Mesendoderm (in vitro differentiated cells): Measurements from ENCODE around the gene FAM111B. TPM values are rescaled to one million over a fixed set of nuclear protein-coding genes. Genes with fewer than 3 reads are reported as not detected.
"Not testable (repeated sequence)": the region's sequence is repeated elsewhere in the genome, so short reads cannot be mapped to it uniquely, and the experiment has no call there.

Experiments
- DNase-seq: peaks from one replicate; pipeline ENCODE4 v3.0.0; 2013
- H2AK5ac ChIP-seq: 2 replicates; pipeline ENCODE4 v1.6.1; 2013; ENCODE audit warnings: low read length, inconsistent platforms
- H2BK120ac ChIP-seq: 2 replicates; pipeline ENCODE4 v1.6.1; 2013; ENCODE audit warnings: low read depth, mild to moderate bottlenecking, low read length, moderate library complexity, mixed read lengths
- H2BK15ac ChIP-seq: replicated peaks from 2 replicates; pipeline ENCODE4 v1.6.1; 2013; ENCODE audit warnings: low read depth, mild to moderate bottlenecking, moderate library complexity
- H2BK5ac ChIP-seq: 2 replicates; pipeline ENCODE4 v1.6.1; 2013; ENCODE audit warnings: low read length, inconsistent platforms
- H3K18ac ChIP-seq: 2 replicates; pipeline ENCODE4 v1.6.1; 2013; ENCODE audit warnings: mild to moderate bottlenecking, low read length, mixed read lengths
- H3K23ac ChIP-seq: one replicate; pipeline ENCODE4 v1.6.1; 2013; ENCODE audit warnings: low read length
- H3K27ac ChIP-seq: 2 replicates; pipeline ENCODE4 v1.5.1; 2013; ENCODE audit warnings: low read depth, mild to moderate bottlenecking, inconsistent platforms, low read length, moderate library complexity
- H3K27me3 ChIP-seq: 2 replicates; pipeline ENCODE4 v1.6.1; 2013; ENCODE audit warnings: low read length, control low read depth, mild to moderate bottlenecking, inconsistent platforms; ENCODE audit not compliant: insufficient read depth, poor library complexity
- H3K36me3 ChIP-seq: 2 replicates; pipeline ENCODE4 v1.6.1; 2013; ENCODE audit warnings: low read length, inconsistent platforms; ENCODE audit not compliant: control insufficient read depth, insufficient read depth
- H3K4ac ChIP-seq: one replicate; pipeline ENCODE4 v1.6.1; 2013; ENCODE audit warnings: low read depth, mild to moderate bottlenecking, low read length, moderate library complexity
- H3K4me1 ChIP-seq: 2 replicates; pipeline ENCODE4 v1.6.1; 2013; ENCODE audit warnings: low read depth, low read length, inconsistent platforms; ENCODE audit not compliant: control insufficient read depth
- H3K4me2 ChIP-seq: 2 replicates; pipeline ENCODE4 v1.6.1; 2013; ENCODE audit warnings: low read length
- H3K4me3 ChIP-seq: 2 replicates; pipeline ENCODE4 v1.5.1; 2013; ENCODE audit warnings: mild to moderate bottlenecking, low read length
- H3K56ac ChIP-seq: one replicate; pipeline ENCODE4 v1.6.1; 2013; ENCODE audit warnings: low read length
- H3K79me1 ChIP-seq: 2 replicates; pipeline ENCODE4 v1.6.1; 2013; ENCODE audit warnings: low read length, inconsistent platforms
- H3K79me2 ChIP-seq: 2 replicates; pipeline ENCODE4 v1.6.1; 2013; ENCODE audit warnings: mild to moderate bottlenecking, low read length; ENCODE audit not compliant: control insufficient read depth, insufficient read depth
- H3K9ac ChIP-seq: 2 replicates; pipeline ENCODE4 v1.6.1; 2013; ENCODE audit warnings: low read length, inconsistent platforms
- H4K5ac ChIP-seq: one replicate; pipeline ENCODE4 v1.6.1; 2013; ENCODE audit warnings: low read length
- H4K8ac ChIP-seq: one replicate; pipeline ENCODE4 v1.6.1; 2013; ENCODE audit warnings: low read depth, mild to moderate bottlenecking, control low read depth, low read length, moderate library complexity
- WGBS: extraction: QIAGEN DNeasy Blood & Tissue Kit; methylation state at CpG from one replicate; pipeline ENCODE4 v1.1.7; 2013; ENCODE audit warnings: low lambda C conversion rate, missing lambda C conversion rate; ENCODE audit not compliant: insufficient coverage; ENCODE audit errors: extremely low coverage; 5-methylcytosine and 5-hydroxymethylcytosine counted together
- polyA plus RNA-seq, 2 experiments: library from polyadenylated mRNA; stranded (reverse); fragments of 200-250 nt; gene quantifications; one replicate each; pipeline ENCODE4 v1.2.3, GENCODE V29; 2013

The FAM111B gene, protein sequence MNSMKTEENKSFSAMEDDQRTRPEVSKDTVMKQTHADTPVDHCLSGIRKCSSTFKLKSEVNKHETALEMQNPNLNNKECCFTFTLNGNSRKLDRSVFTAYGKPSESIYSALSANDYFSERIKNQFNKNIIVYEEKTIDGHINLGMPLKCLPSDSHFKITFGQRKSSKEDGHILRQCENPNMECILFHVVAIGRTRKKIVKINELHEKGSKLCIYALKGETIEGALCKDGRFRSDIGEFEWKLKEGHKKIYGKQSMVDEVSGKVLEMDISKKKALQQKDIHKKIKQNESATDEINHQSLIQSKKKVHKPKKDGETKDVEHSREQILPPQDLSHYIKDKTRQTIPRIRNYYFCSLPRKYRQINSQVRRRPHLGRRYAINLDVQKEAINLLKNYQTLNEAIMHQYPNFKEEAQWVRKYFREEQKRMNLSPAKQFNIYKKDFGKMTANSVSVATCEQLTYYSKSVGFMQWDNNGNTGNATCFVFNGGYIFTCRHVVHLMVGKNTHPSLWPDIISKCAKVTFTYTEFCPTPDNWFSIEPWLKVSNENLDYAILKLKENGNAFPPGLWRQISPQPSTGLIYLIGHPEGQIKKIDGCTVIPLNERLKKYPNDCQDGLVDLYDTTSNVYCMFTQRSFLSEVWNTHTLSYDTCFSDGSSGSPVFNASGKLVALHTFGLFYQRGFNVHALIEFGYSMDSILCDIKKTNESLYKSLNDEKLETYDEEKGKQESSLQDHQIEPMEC
- polyA plus RNA-seq (2013, experiment 1 of 2): 25.7 TPM
- 26.4 TPM for polyA plus RNA-seq (2013, experiment 2 of 2)

DNA sequence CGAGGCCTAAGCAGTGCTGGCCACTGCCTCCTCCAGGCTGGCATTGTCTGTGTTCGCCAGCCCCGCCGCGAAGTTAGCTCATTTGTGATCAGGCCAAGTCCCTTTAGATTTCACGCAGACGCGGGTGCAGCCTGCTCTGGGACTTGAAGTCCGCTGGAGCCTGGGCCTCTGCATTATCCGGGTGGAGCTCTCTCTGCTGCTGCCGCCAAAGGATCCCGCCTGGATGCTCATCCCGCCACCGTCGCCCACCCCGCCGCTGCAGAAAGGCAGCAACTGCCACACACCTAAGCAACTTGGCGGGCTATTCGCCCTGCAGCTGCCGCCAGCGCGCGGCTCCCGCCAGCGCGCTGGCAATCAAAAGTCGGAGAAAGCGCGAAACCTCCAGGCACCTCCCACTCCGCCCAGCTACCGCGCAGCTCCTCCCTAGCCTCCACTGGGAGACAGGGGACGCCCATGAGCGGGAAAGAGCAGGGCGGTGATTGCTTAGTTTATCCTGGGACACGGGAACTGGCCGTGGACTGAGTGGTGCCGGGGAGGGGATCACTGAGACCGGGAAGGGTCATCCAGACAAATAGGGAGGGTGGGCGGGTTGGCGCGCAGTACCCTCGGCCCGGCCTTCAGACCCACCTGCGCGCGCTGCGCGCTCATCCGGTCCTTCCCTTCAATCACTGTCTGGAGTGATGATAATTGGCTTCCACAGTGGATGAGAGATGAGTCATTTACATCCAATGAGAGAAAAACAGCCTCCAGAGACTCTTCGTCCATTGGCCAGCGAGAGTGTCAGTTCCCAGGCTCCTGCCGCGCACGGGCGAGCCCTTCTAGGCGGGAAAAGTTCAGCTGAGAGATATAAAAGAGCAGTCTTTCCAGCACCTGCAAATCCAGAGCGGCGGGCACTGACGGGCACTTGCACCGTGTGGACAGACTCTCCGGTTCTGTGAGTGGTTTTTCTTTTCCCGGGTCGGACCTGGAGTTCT lies at the start of gene FAM111B:
FAM111B (plus strand) TSS at position 875 of the 974 bp plus-strand sequence. CDS start 2,389 bp downstream, outside the sequence.
- Histone ChIP-seq H4K5ac (no peak within 1 kb of the TSS), H3K9ac (peak within 1 kb of the TSS; percentile 75), H3K56ac (peak within 1 kb of the TSS; percentile 85), H3K4me3 (peak within 1 kb of the TSS; percentile 52), H2BK15ac (no peak within 1 kb of the TSS), H3K4me1 (peaks cover 3% of the 10 kb centered on the region), H3K79me2 (no peaks in the 10 kb centered on the region), H2AK5ac (no peak within 1 kb of the TSS), H2BK120ac (no peak within 1 kb of the TSS), H3K27ac (no peak within 1 kb of the TSS), H3K27me3 (no peaks in the 10 kb centered on the region), H3K79me1 (no peaks in the 10 kb centered on the region), H3K4ac (no peak within 1 kb of the TSS), H2BK5ac (no peak within 1 kb of the TSS), H3K4me2 (peak within 1 kb of the TSS; percentile 67), H4K8ac (no peak within 1 kb of the TSS), H3K18ac (peak within 1 kb of the TSS; percentile 19), H3K36me3 (no peaks in the 10 kb centered on the region), H3K23ac (no peak within 1 kb of the TSS)
- WGBS: no CpG with 5 or more reads among the region's 64 CpGs
- peak; percentile 98 for DNase-seq

DNA sequence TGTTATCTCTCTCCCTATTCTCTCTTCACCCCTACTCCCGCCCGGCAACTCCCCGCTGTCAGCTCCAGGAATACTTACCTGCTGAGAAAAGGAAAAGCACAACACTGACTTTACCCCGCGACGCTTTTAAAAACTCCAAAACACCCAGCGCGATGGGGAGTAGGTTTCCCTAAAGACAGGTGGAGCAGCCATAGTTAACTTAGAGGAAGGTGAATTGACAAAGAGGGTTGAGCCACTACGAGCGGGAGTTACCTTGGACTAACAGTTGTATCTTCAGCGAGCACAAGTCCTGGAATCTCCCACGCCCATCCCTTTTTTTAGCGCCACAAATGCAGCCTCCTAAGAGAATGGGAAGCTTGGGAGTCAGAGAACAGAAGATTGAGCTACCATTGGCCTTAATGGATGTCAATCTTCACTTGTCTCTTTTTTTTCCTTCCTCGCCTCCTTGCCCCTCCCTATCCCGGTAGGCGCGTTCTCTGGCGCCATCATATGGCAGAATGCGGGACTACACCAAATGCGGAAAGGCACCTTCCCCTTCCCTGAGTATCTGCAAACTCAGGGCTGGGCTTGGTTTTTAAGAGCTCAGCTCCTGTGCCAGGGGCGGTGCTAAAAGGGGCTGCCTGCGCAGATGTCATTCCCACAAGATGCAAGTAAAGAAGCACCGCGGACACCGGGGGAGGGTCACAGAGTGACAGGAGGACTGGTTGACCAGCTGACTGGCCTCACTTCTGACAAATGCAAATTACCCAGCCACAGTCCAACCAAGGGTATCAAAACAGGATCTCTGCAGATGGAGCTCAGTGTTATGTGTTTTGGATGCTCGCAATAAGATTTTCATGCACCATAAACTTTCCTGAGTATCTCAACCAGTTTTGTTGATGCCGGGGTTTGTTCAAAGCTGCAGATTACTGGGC lies 48.7 kb upstream of the FAM111B start:
- DNase-seq: peak; percentile 99
- not testable (repeated sequence) for H3K27ac ChIP-seq, H4K5ac ChIP-seq, H3K56ac ChIP-seq, H2BK120ac ChIP-seq, H3K4me3 ChIP-seq, H3K27me3 ChIP-seq, H2BK5ac ChIP-seq, H3K23ac ChIP-seq, H4K8ac ChIP-seq, H2AK5ac ChIP-seq, H3K18ac ChIP-seq, H2BK15ac ChIP-seq, H3K79me1 ChIP-seq, H3K79me2 ChIP-seq, H3K36me3 ChIP-seq, H3K4me1 ChIP-seq, H3K4ac ChIP-seq
- peak overlapping the region; percentile 42 for H3K4me2 ChIP-seq
- no CpG with 5 or more reads among the region's 27 CpGs for WGBS
- peak overlapping the region; percentile 27 for H3K9ac ChIP-seq

DNA sequence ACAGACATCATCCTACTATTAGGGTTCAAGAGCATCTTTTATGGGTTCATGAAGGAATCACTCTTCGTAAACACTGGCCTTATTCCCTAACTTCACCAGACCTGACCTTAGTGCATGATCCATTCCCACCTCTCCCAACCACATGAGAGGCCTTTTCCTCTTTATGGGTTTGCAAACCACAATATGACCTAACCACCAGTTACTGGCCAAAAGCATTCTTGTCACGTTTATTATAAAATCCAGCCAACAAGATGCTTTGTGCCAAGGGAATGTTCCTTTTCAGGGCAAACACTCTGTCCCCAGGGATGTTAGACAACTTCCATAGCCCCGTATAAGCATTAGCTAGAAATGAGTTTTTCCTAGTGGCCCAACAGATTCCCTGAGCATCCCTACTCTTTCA lies 46.9 kb upstream of the FAM111B start:
- no CpG with 5 or more reads among the region's 3 CpGs for WGBS
- not testable (repeated sequence) for H3K27me3 ChIP-seq

DNA sequence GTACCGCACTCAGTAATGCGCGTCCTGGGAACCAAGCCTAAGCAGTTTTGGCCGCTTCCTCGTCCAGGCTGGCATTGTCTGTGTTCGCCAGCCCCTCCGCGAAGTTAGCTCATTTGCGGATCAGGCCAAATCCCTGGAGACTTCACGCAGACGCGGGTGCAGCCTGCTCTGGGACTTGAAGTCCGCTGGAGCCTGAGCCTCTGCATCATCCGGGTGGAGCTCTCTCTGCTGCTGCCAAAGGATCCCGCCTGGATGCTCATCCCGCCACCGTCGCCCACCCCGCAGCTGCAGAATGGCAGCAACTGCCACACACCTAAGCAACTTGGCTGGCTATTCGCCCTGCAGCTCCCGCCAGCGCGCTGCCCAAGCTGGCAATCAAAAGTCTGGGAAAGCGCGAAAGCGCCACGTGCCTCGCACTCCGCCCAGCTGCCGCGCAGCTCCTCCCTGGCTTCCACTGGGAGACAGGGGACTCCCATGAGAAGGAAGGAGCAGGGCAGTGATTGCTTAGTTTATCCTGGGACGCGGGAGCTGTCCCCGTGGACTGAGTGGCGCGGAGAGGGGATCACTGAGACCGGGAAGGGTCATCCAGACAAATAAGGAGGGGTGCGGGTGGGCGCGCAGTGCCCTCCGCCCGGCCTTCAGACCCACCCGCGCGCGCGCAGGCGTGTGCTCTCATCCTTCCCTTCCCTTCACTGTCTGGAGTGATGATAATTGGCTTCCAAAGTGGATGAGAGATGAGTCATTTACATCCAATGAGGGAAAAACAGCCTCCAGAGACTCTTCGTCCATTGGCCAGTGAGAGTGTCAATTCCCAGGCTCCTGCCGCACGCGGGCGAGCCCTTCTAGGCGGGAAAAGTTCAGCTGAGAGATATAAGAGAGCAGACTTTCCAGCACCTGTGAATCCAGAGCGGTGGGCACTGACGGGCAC lies 44.2 kb upstream of the FAM111B start:
- Histone ChIP-seq H3K27ac (no peak overlapping the region), H3K27me3 (no peaks in the 10 kb centered on the region), H3K56ac (no peak overlapping the region), H3K4me2 (no peak overlapping the region), H3K36me3 (no peaks in the 10 kb centered on the region), H3K9ac (no peak overlapping the region), H4K5ac (no peak overlapping the region), H2AK5ac (no peak overlapping the region), H3K23ac (no peak overlapping the region), H3K18ac (no peak overlapping the region), H3K4me1 (no peaks in the 10 kb centered on the region), H3K4ac (no peak overlapping the region), H3K4me3 (no peak overlapping the region), H4K8ac (no peak overlapping the region), H2BK15ac (no peak overlapping the region), H3K79me2 (no peaks in the 10 kb centered on the region), H2BK120ac (no peak overlapping the region), H3K79me1 (no peaks in the 10 kb centered on the region), H2BK5ac (no peak overlapping the region)
- peak; percentile 22 for DNase-seq
- WGBS: no CpG with 5 or more reads among the region's 56 CpGs

More for the DNA sequence above, 46.9 kb upstream of the FAM111B start:
- H3K79me1 ChIP-seq, H2BK5ac ChIP-seq, H2AK5ac ChIP-seq, H3K18ac ChIP-seq, H3K4ac ChIP-seq, H3K23ac ChIP-seq, H4K8ac ChIP-seq, DNase-seq, H2BK120ac ChIP-seq, H3K27ac ChIP-seq, H3K4me2 ChIP-seq, H3K9ac ChIP-seq, H3K4me1 ChIP-seq, H3K36me3 ChIP-seq, H3K4me3 ChIP-seq, H2BK15ac ChIP-seq, H3K56ac ChIP-seq, H3K79me2 ChIP-seq, H4K5ac ChIP-seq: not testable (repeated sequence)
